Mesodermal cell (in vitro differentiated cells): Measurements from ENCODE around the gene CFAP92.

ENCODE experiments used
- H3K27ac ChIP-seq: 2 replicates; pipeline ENCODE4 v1.7.0; 2013; ENCODE audit warnings: mild to moderate bottlenecking, low read depth, low read length, moderate library complexity; ENCODE audit not compliant: severe bottlenecking
- H3K36me3 ChIP-seq: 2 replicates; pipeline ENCODE4 v1.7.1; 2013; ENCODE audit warnings: mild to moderate bottlenecking, low read length, moderate library complexity; ENCODE audit not compliant: control insufficient read depth, insufficient read depth
- H3K4me1 ChIP-seq: one replicate; pipeline ENCODE4 v1.7.1; 2013; ENCODE audit warnings: mild to moderate bottlenecking, low read length; ENCODE audit not compliant: insufficient read depth, control insufficient read depth, poor library complexity, severe bottlenecking
- H3K4me3 ChIP-seq: 2 replicates; pipeline ENCODE4 v1.7.0; 2013; ENCODE audit warnings: low read length, control low read depth, mild to moderate bottlenecking; ENCODE audit not compliant: insufficient read depth, poor library complexity, severe bottlenecking; ENCODE audit errors: extremely low read depth
- H3K9me3 ChIP-seq: 2 replicates; pipeline ENCODE4 v1.7.1; 2013; ENCODE audit warnings: mild to moderate bottlenecking, low read length, moderate library complexity; ENCODE audit not compliant: control insufficient read depth
- WGBS, 2 experiments: methylation state at CpG; one replicate each; pipeline ENCODE4 v1.1.5; 2013; ENCODE audit warnings: missing lambda C conversion rate in 2 of 2; ENCODE audit not compliant: insufficient coverage in 2 of 2; 5-methylcytosine and 5-hydroxymethylcytosine counted together

Gene CFAP92

GRCh38 chr3:129016356-129016719, 22.5 kb upstream of the CFAP92 start:
- H3K36me3 ChIP-seq: no peaks in the 10 kb centered on the region
- WGBS, 2 experiments: 84 to 90% methylated on average over 5 to 6 of the region's 6 CpGs
- no peak overlapping the region for H3K4me3 ChIP-seq
- H3K9me3 ChIP-seq: no peaks in the 10 kb centered on the region
- H3K4me1 ChIP-seq: peaks cover 34% of the 10 kb centered on the region
- peak overlapping the region; percentile 83 for H3K27ac ChIP-seq

GRCh38 chr3:129015388-129016105, 21.7 kb upstream of the CFAP92 start:
- H3K4me3 ChIP-seq: no peak overlapping the region
- H3K27ac ChIP-seq: peak overlapping the region; percentile 83
- H3K4me1 ChIP-seq: peaks cover 34% of the 10 kb centered on the region
- no peaks in the 10 kb centered on the region for H3K9me3 ChIP-seq
- 82 to 84% methylated on average over 16 to 18 of the region's 19 CpGs for WGBS, 2 experiments
- no peaks in the 10 kb centered on the region for H3K36me3 ChIP-seq

DNA sequence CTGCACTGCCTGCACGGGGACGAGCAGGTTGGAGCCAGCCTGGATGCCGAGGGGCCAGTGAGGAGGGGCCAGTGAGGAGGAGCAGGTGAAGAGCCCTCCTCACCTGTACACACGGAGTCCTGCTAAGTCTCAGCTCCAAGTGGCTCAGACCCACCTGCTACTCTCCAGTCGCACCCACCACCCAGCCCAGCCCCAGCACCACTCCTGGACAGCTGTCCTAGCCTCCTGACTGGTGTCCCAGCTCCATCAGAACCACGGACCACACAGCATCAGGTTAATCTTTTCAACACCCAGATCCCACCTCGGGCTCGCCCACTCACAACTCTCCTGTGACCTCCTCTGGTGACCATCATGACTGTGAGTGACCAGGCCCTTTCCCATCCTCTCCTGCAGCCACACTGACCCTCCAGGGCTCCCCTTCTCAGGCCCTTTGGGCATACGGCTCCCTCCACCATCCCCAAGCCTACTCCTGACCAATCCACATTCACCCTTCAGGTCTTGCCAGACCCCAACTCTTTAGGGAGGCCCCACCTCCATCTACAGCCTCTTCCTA, 21.0 kb upstream of the CFAP92 start:
- Histone ChIP-seq H3K9me3 (no peaks in the 10 kb centered on the region), H3K4me1 (peaks cover 34% of the 10 kb centered on the region), H3K4me3 (no peak overlapping the region), H3K36me3 (no peaks in the 10 kb centered on the region), H3K27ac (peak overlapping the region; percentile 83)
- WGBS, 2 experiments: 89 to 93% methylated on average over 7 to 9 of the region's 9 CpGs

DNA sequence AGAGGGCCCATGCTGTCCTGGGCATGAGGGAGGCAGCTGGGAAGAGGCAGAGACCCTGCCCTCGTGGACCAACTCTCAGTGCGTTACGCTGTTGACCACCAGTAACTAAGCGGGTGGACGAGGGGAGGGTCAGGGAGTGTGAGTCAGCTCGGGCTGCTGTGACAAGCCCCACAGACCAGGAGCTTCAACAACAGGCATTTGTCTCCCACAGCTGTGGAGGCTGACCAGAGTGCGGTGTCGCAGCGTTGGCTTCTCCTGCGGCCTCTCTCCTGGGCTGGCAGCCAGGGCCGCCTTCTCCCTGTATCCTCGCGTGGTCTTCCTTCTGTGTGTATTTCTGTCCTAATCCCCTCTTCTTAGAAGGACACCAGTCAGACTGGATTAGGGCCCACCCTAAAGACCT, 20.3 kb upstream of the CFAP92 start:
- Histone ChIP-seq H3K36me3 (no peaks in the 10 kb centered on the region), H3K27ac (peak overlapping the region; percentile 10), H3K4me3 (no peak overlapping the region), H3K9me3 (no peaks in the 10 kb centered on the region), H3K4me1 (peaks cover 34% of the 10 kb centered on the region)
- WGBS, 2 experiments: 85 to 93% methylated on average over 13 of the region's 13 CpGs

GRCh38 chr3:129013491-129013891, 19.6 kb upstream of the CFAP92 start:
- H3K9me3 ChIP-seq: no peaks in the 10 kb centered on the region
- WGBS, 2 experiments: 97 to 100% methylated on average over 3 of the region's 3 CpGs
- no peak overlapping the region for H3K4me3 ChIP-seq
- peaks cover 34% of the 10 kb centered on the region for H3K4me1 ChIP-seq
- no peaks in the 10 kb centered on the region for H3K36me3 ChIP-seq
- no peak overlapping the region for H3K27ac ChIP-seq

GRCh38 chr3:129010310-129010956, 16.6 kb upstream of the CFAP92 start:
- no peak overlapping the region for H3K4me3 ChIP-seq
- H3K27ac ChIP-seq: no peak overlapping the region
- 64 to 79% methylated on average over 4 to 7 of the region's 9 CpGs for WGBS, 2 experiments
- H3K9me3 ChIP-seq: no peaks in the 10 kb centered on the region
- H3K36me3 ChIP-seq: no peaks in the 10 kb centered on the region
- peaks cover 13% of the 10 kb centered on the region for H3K4me1 ChIP-seq

GRCh38 chr3:129009266-129009665, 15.4 kb upstream of the CFAP92 start:
- Histone ChIP-seq H3K9me3 (no peaks in the 10 kb centered on the region), H3K4me1 (peaks cover 2% of the 10 kb centered on the region), H3K4me3 (no peak overlapping the region), H3K27ac (no peak overlapping the region), H3K36me3 (no peaks in the 10 kb centered on the region)
- 96 to 100% methylated on average over 2 of the region's 2 CpGs for WGBS, 2 experiments

DNA sequence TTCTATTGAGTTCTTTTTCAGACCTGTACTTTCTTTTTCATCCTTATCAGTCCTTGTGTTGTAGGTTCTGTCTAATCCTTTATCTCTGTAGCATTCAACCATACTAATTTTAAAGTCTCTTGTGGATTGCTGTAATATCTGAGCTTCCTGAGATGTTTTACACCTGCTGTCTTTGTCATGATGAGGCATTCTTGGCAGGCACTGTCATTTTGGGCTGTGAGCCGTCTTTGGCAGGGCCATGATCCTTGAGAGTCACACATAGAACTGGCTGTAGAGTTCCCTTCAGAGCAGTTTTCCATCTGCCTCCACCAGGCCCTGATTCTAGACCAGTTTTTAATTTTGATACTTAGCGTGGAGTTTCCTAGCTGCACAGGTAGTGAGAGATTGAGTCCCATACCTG, 13.9 kb upstream of the CFAP92 start:
- Histone ChIP-seq H3K4me3 (no peak overlapping the region), H3K36me3 (no peaks in the 10 kb centered on the region)

DNA sequence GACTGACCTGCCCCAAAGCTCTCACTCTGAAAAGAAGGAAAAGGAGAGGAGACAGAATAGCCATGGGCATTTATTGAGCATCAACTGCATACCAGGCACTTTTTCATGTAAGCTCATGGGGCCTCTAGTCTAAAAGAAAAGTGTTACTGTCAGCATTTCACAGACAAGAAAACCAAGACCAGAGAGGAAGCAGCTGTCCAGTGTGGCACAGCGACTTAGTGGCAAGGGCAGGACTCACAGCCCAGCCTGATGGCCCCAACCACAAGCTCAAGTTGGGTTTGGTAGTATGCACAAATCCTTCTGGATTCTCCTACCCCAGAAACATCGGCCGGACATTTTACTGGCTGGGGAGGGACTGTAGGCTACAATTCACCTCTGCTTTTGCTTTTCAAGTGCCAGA, 13.0 kb upstream of the CFAP92 start:
- no peak overlapping the region for H3K4me3 ChIP-seq
- H3K9me3 ChIP-seq: no peaks in the 10 kb centered on the region
- no peaks in the 10 kb centered on the region for H3K4me1 ChIP-seq
- no peaks in the 10 kb centered on the region for H3K36me3 ChIP-seq
- WGBS, 2 experiments: 87 to 100% methylated on average over 3 of the region's 3 CpGs
- no peak overlapping the region for H3K27ac ChIP-seq

More for the DNA sequence above, 13.9 kb upstream of the CFAP92 start:
- 58 to 100% methylated on average over 1 of the region's 2 CpGs for WGBS, 2 experiments
- H3K4me1 ChIP-seq: no peaks in the 10 kb centered on the region
- H3K9me3 ChIP-seq: no peaks in the 10 kb centered on the region
- no peak overlapping the region for H3K27ac ChIP-seq

GRCh38 chr3:129005526-129006303, 11.8 kb upstream of the CFAP92 start:
- WGBS, 2 experiments: 89 to 95% methylated on average over 4 of the region's 4 CpGs
- Histone ChIP-seq H3K4me3 (no peak overlapping the region), H3K9me3 (no peaks in the 10 kb centered on the region), H3K36me3 (no peaks in the 10 kb centered on the region), H3K27ac (no peak overlapping the region), H3K4me1 (no peaks in the 10 kb centered on the region)
